GM12875 (cell line): Measurements from ENCODE around the gene LSM14A.
A peak's percentile ranks its signal among the peaks of the same experiment; 100 is the strongest.

ENCODE experiments used
- H3K4me3 ChIP-seq: one replicate; pipeline ENCODE4 v1.5.1; 2011; ENCODE audit warnings: low read depth, low read length, control low read depth
- TF ChIP-seq, protein P1 (sequence below): IDR thresholded peaks from 2 replicates; pipeline ENCODE4 v1.5.1; 2011; ENCODE audit warnings: low read depth, mild to moderate bottlenecking, control low read depth, inconsistent platforms, low read length, moderate library complexity, borderline replicate concordance; ENCODE audit not compliant: insufficient read depth

Gene LSM14A

GRCh38 chr19:34261334-34262109 lies 89.2 kb downstream of the LSM14A start:
- TF ChIP-seq, protein P1, sequence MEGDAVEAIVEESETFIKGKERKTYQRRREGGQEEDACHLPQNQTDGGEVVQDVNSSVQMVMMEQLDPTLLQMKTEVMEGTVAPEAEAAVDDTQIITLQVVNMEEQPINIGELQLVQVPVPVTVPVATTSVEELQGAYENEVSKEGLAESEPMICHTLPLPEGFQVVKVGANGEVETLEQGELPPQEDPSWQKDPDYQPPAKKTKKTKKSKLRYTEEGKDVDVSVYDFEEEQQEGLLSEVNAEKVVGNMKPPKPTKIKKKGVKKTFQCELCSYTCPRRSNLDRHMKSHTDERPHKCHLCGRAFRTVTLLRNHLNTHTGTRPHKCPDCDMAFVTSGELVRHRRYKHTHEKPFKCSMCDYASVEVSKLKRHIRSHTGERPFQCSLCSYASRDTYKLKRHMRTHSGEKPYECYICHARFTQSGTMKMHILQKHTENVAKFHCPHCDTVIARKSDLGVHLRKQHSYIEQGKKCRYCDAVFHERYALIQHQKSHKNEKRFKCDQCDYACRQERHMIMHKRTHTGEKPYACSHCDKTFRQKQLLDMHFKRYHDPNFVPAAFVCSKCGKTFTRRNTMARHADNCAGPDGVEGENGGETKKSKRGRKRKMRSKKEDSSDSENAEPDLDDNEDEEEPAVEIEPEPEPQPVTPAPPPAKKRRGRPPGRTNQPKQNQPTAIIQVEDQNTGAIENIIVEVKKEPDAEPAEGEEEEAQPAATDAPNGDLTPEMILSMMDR = no peak
- H3K4me3 ChIP-seq = no peak overlapping the region

- no peak overlapping the region for H3K4me3 ChIP-seq
- TF ChIP-seq, protein P1 = no peak
These were observed 91.5 kb downstream of the LSM14A start for GRCh38 chr19:34263745-34264237.

DNA sequence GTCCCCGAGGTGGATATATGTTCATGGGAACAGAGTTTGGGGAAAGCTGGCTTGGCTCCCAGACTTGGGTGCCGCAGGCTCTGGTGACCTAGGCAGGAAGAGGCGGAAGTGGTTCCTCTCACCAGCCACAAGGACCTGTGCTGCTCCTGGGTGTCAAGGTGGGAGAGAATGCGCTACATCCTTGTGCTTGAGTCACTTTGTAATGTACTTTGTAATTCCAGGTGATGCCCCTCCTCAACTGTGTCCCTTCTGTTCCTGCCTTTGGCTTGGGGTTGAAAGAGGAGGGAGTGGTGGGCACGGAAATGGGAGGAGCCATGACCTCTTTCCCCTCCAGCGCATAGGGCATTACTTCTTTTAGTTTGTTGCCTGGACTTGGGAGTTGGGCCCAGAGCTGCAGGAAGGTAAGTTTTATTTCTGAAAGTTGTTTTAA lies 92.9 kb downstream of the LSM14A start:
- H3K4me3 ChIP-seq = no peak overlapping the region

DNA sequence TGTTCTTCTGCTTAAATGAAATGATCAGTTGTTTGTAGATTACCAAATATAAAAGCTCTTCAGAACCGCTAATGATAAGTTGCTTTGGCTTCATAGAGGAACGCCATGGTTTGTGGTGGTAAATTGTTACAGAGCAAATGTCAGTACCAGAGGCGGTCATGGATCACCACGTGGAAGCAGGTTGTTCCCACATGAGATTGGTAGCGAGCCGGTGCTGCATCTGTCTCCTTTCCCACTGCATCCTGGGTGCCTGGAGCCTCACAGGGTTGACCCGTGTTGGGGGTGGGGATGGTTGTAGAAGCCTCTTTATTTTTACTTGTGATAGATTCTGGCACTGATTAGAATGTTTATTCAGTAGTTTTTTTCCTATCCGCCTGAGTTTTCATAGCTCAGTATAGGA lies 96.8 kb downstream of the LSM14A start:
- TF ChIP-seq, protein P1 = no peak
- no peak overlapping the region for H3K4me3 ChIP-seq

More for the DNA sequence above, 92.9 kb downstream of the LSM14A start:
- TF ChIP-seq, protein P1 = no peak

GRCh38 chr19:34269489-34269888 lies 97.2 kb downstream of the LSM14A start:
- TF ChIP-seq, protein P1 = no peak
- H3K4me3 ChIP-seq = no peak overlapping the region

- H3K4me3 ChIP-seq = peak overlapping the region; percentile 14
- TF ChIP-seq, protein P1 = no peak
These were observed 97.8 kb downstream of the LSM14A start for GRCh38 chr19:34269968-34270621.
